ENCODE data around the gene DST. TPM values are rescaled to one million over a fixed set of nuclear protein-coding genes. Genes with fewer than 3 reads are reported as not detected.

The DST gene
- polyA plus RNA-seq, 3 donors, result 1.1 to 7.4 (median 3.2) TPM

DNA sequence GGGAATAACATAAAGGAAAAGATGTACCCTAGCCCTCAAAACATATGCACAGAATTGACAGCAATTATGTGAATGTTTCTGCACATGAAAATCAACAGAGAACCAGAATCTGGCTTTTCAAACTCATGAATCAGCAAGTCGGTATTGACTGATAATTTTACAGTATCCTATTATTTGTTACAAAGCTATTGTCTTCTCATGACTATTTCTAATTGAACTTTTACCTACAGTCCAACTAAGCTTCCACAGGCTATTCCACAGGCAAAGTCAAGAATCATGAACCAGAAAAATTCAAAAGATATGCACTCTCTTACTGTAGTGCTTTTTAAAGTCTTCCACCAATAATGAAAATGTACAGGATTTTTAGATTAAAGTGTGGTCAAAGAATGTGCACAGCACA, 49.1 kb upstream of the DST start:
- no CpG with 5 or more reads among the region's 1 CpG for WGBS (ENCODE audit: insufficient coverage)

DNA sequence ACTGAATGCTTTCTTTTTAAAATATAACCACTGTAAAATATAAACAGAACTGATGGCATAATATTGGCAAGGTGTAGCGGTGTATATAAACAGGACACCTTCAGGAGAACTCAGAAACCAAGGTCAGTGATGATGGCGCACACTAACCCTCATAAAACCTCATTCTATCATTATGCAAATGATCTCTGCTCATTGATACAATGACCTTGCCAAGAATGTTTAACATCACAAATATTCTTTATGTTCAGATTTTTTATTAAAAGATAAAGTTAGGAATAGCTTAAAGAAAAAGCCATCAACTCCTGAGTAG, 48.6 kb upstream of the DST start:
- H2AFZ ChIP-seq (ENCODE audit: insufficient read depth, low read depth, low read length, poor library complexity, severe bottlenecking), result no peak overlapping the region
- H3K9ac ChIP-seq (ENCODE audit: insufficient read depth, low read length, poor library complexity, severe bottlenecking), result no peak overlapping the region
- intact Hi-C loops (cut with micrococcal nuclease), result no loop called here
- Mint-ChIP-seq H3K4me1 (peaks cover 32% of the 10 kb centered on the region), H3K9me3 (peaks cover 0 to 1% (median 0%) of the 10 kb centered on the region in 7 donors), H3K36me3 (no peaks in the 10 kb centered on the region), H3K27ac (no peak overlapping the region), H3K4me3 (no peak overlapping the region), H3K27me3 (ENCODE audit: low read depth in 3 of 3) (no peaks in the 10 kb centered on the region)
- no peak for DNase-seq
- WGBS (ENCODE audit: insufficient coverage), result no CpG with 5 or more reads among the region's 2 CpGs
- no peaks in the 10 kb centered on the region for H3K79me2 ChIP-seq (ENCODE audit: insufficient read depth, low read length)
- no peaks in the 10 kb centered on the region for H4K20me1 ChIP-seq (ENCODE audit: insufficient read depth, low read length)
- peaks cover 17 to 18% of the 10 kb centered on the region in 2 donors for H3K4me1 ChIP-seq (ENCODE audit: control insufficient read depth in 1 of 2, insufficient read depth in 2 of 2, low read length in 2 of 2)
- H3K9me3 ChIP-seq (replicated peaks in 1 of 2; ENCODE audit: control insufficient read depth in 1 of 2, insufficient read depth in 1 of 2, low read length in 2 of 2), result no peaks in the 10 kb centered on the region
- H3K4me3 ChIP-seq (replicated peaks in 1 of 3; ENCODE audit: low read depth in 2 of 3, low read length in 3 of 3), result no peak overlapping the region
- H3K36me3 ChIP-seq (replicated peaks in 1 of 2; ENCODE audit: control insufficient read depth in 1 of 2, insufficient read depth in 2 of 2, low read length in 2 of 2), result no peaks in the 10 kb centered on the region
- TF ChIP-seq, protein P1, sequence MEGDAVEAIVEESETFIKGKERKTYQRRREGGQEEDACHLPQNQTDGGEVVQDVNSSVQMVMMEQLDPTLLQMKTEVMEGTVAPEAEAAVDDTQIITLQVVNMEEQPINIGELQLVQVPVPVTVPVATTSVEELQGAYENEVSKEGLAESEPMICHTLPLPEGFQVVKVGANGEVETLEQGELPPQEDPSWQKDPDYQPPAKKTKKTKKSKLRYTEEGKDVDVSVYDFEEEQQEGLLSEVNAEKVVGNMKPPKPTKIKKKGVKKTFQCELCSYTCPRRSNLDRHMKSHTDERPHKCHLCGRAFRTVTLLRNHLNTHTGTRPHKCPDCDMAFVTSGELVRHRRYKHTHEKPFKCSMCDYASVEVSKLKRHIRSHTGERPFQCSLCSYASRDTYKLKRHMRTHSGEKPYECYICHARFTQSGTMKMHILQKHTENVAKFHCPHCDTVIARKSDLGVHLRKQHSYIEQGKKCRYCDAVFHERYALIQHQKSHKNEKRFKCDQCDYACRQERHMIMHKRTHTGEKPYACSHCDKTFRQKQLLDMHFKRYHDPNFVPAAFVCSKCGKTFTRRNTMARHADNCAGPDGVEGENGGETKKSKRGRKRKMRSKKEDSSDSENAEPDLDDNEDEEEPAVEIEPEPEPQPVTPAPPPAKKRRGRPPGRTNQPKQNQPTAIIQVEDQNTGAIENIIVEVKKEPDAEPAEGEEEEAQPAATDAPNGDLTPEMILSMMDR (IDR thresholded peaks at IDR 0.05), result no peak
- no peaks in the 10 kb centered on the region for H3K27me3 ChIP-seq (ENCODE audit: control insufficient read depth in 2 of 2, insufficient read depth in 2 of 2, low read length in 2 of 2)
- H3K4me2 ChIP-seq (replicated peaks; ENCODE audit: extremely low read depth, low read length, poor library complexity, severe bottlenecking), result no peak overlapping the region
- H3K27ac ChIP-seq (ENCODE audit: low read depth in 1 of 2, low read length in 2 of 2), result no peak overlapping the region

More for the DNA sequence above, 49.1 kb upstream of the DST start:
- no peaks in the 10 kb centered on the region for H3K36me3 Mint-ChIP-seq
- peaks cover 0 to 1% (median 0%) of the 10 kb centered on the region in 7 donors for H3K9me3 Mint-ChIP-seq
- H4K20me1 ChIP-seq (ENCODE audit: insufficient read depth, low read length), result no peaks in the 10 kb centered on the region
- H3K27me3 Mint-ChIP-seq (ENCODE audit: low read depth in 3 of 3), result no peaks in the 10 kb centered on the region
- H3K27ac ChIP-seq (ENCODE audit: low read depth in 1 of 2, low read length in 2 of 2), result peak overlapping the region in 1 of 2 donors; percentile 75
- peaks cover 17 to 18% of the 10 kb centered on the region in 2 donors for H3K4me1 ChIP-seq (ENCODE audit: control insufficient read depth in 1 of 2, insufficient read depth in 2 of 2, low read length in 2 of 2)
- peak overlapping the region; percentile 72 for H2AFZ ChIP-seq (ENCODE audit: insufficient read depth, low read depth, low read length, poor library complexity, severe bottlenecking)
- H3K36me3 ChIP-seq (replicated peaks in 1 of 2; ENCODE audit: control insufficient read depth in 1 of 2, insufficient read depth in 2 of 2, low read length in 2 of 2), result no peaks in the 10 kb centered on the region
- H3K9ac ChIP-seq (ENCODE audit: insufficient read depth, low read length, poor library complexity, severe bottlenecking), result no peak overlapping the region
- H3K4me1 Mint-ChIP-seq, result peaks cover 32% of the 10 kb centered on the region
- H3K79me2 ChIP-seq (ENCODE audit: insufficient read depth, low read length), result no peaks in the 10 kb centered on the region
- intact Hi-C loops (cut with micrococcal nuclease), result no loop called here
- H3K9me3 ChIP-seq (replicated peaks in 1 of 2; ENCODE audit: control insufficient read depth in 1 of 2, insufficient read depth in 1 of 2, low read length in 2 of 2), result no peaks in the 10 kb centered on the region
- no peak for DNase-seq
- H3K4me2 ChIP-seq (replicated peaks; ENCODE audit: extremely low read depth, low read length, poor library complexity, severe bottlenecking), result peak overlapping the region; percentile 62
- TF ChIP-seq, protein P1 (IDR thresholded peaks at IDR 0.05), result no peak
- H3K27me3 ChIP-seq (ENCODE audit: control insufficient read depth in 2 of 2, insufficient read depth in 2 of 2, low read length in 2 of 2), result no peaks in the 10 kb centered on the region
- H3K27ac Mint-ChIP-seq, result peak overlapping the region in 1 of 7 donors; percentile 46
- H3K4me3 Mint-ChIP-seq, result peak overlapping the region in 1 of 2 donors; percentile 48
- peak overlapping the region in 1 of 3 experiments; percentile 44 for H3K4me3 ChIP-seq (replicated peaks in 1 of 3; ENCODE audit: low read depth in 2 of 3, low read length in 3 of 3)

Data from CD14-positive monocyte (primary cell).